Sigmoid colon (tissue), 4 donors: ENCODE data around the gene ZNF407.

Source experiments
- EP300 ChIP-seq, 4 donors: sonication (generic); formaldehyde crosslinking; IDR thresholded peaks; one replicate each; pipeline ENCODE4 v1.6.1; 2017; ENCODE audit warnings: antibody characterized with exemption in 4 of 4
- TF ChIP-seq, protein P1 (sequence below), 4 experiments: fragments of 450-650 bp in 3 of 4; fragments of 200-600 bp in 1 of 4; IDR thresholded peaks; one replicate each; pipeline ENCODE4 v1.5.1; 2016 to 2019; ENCODE audit warnings: antibody characterized with exemption in 4 of 4, mild to moderate bottlenecking in 3 of 4, moderate library complexity in 2 of 4

DNA sequence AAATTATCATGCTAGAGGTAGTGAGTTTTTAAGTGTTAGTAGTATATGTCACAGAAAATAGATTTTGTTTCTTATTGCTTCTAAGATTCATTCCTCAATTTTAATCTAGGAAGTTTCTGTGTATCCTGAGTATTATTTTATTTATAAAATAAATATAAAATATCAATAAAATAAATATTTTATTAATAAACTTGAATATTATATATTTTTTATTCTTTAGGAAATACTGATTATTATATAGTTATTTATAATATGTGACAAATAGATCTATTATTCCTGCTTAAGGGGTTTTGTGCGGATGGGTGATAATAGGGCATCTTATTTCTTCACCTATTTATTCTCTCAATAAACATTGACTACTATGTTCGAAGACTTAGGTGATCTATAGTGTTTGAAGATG, 191.0 kb downstream of the ZNF407 start:
- TF ChIP-seq, protein P1, sequence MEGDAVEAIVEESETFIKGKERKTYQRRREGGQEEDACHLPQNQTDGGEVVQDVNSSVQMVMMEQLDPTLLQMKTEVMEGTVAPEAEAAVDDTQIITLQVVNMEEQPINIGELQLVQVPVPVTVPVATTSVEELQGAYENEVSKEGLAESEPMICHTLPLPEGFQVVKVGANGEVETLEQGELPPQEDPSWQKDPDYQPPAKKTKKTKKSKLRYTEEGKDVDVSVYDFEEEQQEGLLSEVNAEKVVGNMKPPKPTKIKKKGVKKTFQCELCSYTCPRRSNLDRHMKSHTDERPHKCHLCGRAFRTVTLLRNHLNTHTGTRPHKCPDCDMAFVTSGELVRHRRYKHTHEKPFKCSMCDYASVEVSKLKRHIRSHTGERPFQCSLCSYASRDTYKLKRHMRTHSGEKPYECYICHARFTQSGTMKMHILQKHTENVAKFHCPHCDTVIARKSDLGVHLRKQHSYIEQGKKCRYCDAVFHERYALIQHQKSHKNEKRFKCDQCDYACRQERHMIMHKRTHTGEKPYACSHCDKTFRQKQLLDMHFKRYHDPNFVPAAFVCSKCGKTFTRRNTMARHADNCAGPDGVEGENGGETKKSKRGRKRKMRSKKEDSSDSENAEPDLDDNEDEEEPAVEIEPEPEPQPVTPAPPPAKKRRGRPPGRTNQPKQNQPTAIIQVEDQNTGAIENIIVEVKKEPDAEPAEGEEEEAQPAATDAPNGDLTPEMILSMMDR (IDR thresholded peaks at IDR 0.05) = no peak
- TF ChIP-seq EP300 (IDR thresholded peaks at IDR 0.05) = no peak
